GM19025 (cell line): ENCODE results near the gene SEMA5A.
A peak's percentile ranks its signal among the peaks of the same experiment; 100 is the strongest.

Experiments used
- ATAC-seq: cut with Tn5 transposase; IDR thresholded peaks from one replicate; pipeline ENCODE4 v1.9.1; 2021; ENCODE audit warnings: mild to moderate bottlenecking, low read depth, moderate library complexity; ENCODE audit not compliant: unreplicated experiment

SEMA5A gene

GRCh38 chr5:9239626-9240025 lies 306.2 kb downstream of the SEMA5A start:
- ATAC-seq: no peak

GRCh38 chr5:9239071-9239470 lies 306.8 kb downstream of the SEMA5A start:
- no peak for ATAC-seq

DNA sequence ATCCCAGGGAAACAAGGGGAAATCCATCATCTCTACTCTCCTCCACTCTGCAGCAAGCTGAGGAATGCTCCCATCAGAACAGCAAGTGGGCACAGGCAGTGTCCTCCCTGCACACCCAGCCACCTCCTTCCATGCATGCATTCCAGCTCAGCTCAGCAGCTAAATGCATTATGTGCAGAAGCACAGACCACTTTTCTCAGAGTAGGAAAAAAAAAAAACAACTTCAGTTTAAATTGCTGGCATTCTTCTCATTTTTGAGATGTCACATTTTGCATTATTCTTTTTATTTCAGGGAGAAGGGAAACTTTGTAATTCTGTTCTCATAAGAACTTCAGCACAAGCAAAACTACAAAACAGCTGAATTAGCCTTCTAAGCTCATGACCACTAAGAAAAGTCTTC lies 312.2 kb downstream of the SEMA5A start:
- no peak for ATAC-seq

DNA sequence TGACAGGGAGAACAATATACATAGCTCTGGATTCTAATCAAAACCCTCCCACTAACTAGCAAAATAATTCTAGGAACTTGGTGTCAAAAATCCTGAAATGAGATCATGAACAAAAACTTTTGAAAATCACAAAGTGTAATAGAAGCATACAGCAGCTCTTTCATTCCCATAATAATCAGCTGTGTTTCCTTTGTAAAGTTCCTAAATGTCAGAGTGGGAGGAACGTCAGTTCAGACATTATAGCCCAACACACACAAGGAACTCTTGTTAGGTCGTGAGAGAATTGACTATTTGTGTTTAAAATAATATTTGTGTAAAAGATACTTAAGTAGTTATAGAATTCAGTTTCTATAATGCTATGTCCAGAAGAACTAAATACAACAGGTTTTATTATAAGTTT lies 312.8 kb downstream of the SEMA5A start:
- no peak for ATAC-seq

DNA sequence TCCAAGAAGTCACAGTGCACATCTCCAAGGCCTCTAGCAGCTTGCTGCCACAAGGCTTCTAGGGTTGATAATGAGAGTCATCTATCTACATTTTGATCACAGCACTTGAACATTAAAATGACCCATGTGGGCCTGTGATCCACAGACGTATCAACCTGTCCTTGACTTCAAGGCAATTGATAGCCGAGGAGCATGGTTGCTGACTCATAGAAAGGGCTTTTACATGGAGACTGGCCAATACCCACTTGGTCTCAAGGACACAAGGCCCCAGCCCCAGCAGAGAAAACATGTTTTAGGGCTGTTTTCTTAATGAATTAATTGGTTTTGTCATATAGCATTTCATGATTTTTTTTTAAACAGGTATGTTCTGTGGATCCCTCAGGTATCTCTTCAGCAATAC lies 314.0 kb downstream of the SEMA5A start:
- no peak for ATAC-seq

DNA sequence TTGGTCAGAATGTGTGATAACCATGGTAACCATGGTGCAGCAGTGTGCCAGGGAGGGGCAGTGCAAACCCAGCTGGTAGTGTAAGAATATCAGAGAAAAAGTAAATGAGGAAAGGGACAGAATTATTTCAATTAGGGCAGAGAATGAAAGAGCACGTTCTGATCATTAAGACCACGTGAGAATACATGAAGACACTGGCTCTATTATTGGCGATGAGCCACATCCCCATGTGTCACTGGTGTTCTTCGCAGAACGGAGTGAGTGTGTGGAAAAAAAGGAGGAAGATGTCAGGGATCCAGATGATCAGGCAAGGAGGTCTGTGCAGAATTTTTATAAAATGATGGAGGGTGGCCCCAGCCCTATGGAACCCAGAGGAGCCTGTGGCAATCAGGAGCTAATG lies 315.5 kb downstream of the SEMA5A start:
- ATAC-seq: no peak

DNA sequence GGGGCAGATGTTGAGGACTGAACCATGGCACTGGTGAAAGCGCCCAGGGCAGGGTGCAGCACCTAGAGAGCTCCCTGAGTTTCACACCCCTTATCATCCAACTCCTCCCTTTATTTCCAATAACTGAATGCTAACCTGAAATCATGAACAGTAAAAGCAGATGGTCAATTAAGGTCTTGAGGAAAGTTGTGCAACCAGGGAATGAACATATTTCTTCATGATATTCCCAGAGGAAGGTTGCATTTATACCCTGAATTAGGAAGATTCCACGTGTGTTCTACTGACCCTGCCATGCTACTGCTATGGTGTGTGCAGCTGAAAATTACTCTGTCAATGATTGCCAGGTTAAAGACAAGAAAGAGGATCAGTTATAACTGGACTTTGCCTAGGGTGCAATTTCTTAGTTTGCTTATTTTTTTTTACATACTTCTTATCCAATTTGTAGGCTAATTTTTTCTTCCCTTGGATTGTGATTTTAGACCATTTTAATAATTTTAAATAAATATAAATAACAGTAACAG lies 319.8 kb downstream of the SEMA5A start:
- no peak for ATAC-seq

- ATAC-seq: no peak
Measured at GRCh38 chr5:9222054-9222976, 323.6 kb downstream of the SEMA5A start.

DNA sequence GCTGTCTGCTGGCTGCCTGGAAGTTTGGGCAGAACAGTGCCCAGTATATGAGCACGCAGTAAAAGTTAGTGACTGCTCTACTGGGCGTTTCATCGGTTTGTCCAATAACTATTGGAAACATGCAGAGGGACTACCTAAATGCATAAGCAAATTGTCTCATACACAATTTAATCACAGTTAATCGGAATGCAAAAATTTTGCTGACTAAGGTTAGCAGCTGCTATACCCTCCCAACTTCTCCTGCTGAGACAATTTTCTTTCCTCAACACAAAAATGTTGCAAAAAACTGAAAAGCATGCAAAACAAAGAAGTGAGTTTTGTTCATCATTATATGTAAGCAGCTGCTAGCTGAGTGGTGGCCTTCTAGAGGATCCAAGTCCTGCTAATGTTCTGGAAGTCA lies 327.5 kb downstream of the SEMA5A start:
- no peak for ATAC-seq

DNA sequence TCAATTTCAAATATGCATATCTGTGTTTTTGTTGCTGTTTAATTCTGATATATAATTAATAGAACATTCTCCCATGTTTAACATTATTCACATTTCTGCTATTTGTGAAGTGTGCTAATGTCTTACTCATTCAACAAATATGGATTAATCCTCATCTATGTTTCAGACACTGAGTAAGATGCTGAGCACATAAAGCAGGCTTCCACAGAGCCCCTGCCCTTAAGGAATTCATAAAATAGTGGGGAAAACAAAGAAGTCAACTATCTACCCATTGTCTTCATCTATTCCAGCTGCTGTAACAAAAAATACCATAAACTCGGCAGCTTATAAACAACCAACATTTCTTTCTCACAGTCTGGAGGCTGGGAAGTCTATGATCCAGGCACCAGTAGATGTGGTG lies 333.3 kb downstream of the SEMA5A start:
- ATAC-seq: no peak

- ATAC-seq: no peak
Measured at GRCh38 chr5:9209846-9210492, 335.9 kb downstream of the SEMA5A start.

GRCh38 chr5:9207817-9208418 lies 338.0 kb downstream of the SEMA5A start:
- ATAC-seq: peak; percentile 53

DNA sequence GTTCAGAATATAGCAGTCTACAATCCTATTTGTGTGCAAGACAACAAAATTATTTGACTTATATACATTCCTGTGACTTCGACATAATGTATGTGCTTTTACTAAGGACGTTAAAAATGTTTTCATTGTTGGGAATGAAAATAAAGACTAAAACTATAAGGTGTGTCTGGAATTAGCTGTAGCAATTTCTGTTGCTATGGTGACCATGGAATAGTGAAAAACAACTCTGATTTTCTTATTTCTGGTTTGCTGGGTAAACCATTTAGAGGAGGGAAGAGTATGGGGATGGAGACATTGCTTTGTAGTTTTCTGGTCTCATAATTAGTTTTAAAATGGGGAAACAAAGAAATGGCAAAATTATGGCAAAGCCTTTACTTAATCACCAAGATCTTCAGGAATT lies 343.2 kb downstream of the SEMA5A start:
- ATAC-seq: no peak

- ATAC-seq: no peak
Measured at GRCh38 chr5:9201761-9202160, 344.1 kb downstream of the SEMA5A start.

DNA sequence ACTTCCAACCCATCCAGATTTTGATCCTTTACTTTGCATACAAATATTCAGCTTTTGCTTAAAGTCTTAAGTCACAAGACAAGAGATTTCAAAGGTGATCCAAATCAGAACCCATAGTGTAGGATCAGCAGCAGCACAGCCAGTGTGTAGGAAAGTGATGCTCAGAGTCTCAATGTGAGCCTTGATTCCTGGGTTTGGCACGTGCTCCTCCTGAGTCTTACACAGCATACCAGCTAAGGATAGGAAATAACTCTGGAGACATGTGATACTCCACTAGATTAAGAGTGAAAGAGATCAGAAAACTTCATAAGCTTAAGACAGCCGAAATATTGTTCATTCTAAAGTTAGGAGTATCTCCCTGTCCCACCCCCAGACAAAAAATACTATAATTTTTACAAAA lies 344.9 kb downstream of the SEMA5A start:
- ATAC-seq: no peak

GRCh38 chr5:9198394-9198793 lies 347.5 kb downstream of the SEMA5A start:
- no peak for ATAC-seq

- ATAC-seq: peak; percentile 95
Measured at GRCh38 chr5:9197881-9198260, 348.0 kb downstream of the SEMA5A start.

GRCh38 chr5:9196403-9197227 lies 349.3 kb downstream of the SEMA5A start:
- ATAC-seq: no peak

DNA sequence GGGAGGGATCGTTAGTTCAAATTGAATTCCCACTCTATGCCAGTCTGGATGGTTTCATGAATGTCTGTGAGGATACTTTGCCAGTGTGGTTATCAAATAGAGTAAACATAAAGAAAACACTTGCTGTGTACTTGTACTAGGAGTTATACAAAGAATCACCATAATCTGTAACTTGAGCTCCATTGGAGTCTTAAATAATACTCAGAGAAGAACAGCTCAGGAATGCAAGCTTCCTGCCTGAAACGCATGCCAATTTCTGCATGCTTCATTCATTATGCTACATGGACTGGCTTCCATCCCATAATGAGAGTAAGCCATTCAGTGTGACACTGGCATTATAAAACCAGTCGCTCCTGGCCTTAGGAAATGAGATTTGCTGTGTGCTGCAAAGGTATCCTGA lies 351.4 kb downstream of the SEMA5A start:
- no peak for ATAC-seq

GRCh38 chr5:9192266-9192665 lies 353.6 kb downstream of the SEMA5A start:
- no peak for ATAC-seq

DNA sequence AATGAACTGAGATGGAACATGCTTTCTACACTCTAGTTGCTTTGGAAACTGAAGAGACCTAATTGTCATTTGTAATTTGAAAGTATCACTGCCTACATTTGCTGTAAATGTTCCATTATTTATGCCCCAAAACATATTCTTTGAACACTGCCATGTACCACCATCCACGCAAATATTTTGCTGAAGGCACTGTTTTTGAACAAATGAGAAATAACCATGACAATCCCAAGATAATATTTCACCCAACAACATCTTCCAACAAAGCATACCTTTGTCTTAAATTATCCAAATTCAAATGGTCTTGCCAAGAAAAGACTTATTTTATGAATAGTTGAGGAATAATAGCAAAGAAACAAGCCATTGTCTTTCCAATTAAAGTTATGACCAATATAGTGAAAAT lies 356.2 kb downstream of the SEMA5A start:
- ATAC-seq: no peak
